Astrocyte of the cerebellum (primary cell): Measurements from ENCODE around the gene SETD1B.
"Not testable (repeated sequence)": the region's sequence is repeated elsewhere in the genome, so short reads cannot be mapped to it uniquely, and the experiment has no call there.

Experiments used
- DNase-seq: peaks from one replicate; pipeline ENCODE4 v3.0.0-alpha.2; 2011; ENCODE audit warnings: low read depth
- H3K4me3 ChIP-seq: 2 replicates; pipeline ENCODE4 v1.5.1; 2011; ENCODE audit warnings: mild to moderate bottlenecking, low read depth, low read length, moderate library complexity
- in situ Hi-C: cut with HindIII; loops from 2 replicates; pipeline ENCODE4 v1.10.0; 2017; ENCODE audit warnings: low sequenced_read_pairs
- TF ChIP-seq, protein P1 (sequence below): IDR thresholded peaks from 2 replicates; pipeline ENCODE4 v1.5.1; 2012; ENCODE audit warnings: low read length, low read depth, moderate library complexity, mild to moderate bottlenecking; ENCODE audit errors: missing control alignments

SETD1B gene

DNA sequence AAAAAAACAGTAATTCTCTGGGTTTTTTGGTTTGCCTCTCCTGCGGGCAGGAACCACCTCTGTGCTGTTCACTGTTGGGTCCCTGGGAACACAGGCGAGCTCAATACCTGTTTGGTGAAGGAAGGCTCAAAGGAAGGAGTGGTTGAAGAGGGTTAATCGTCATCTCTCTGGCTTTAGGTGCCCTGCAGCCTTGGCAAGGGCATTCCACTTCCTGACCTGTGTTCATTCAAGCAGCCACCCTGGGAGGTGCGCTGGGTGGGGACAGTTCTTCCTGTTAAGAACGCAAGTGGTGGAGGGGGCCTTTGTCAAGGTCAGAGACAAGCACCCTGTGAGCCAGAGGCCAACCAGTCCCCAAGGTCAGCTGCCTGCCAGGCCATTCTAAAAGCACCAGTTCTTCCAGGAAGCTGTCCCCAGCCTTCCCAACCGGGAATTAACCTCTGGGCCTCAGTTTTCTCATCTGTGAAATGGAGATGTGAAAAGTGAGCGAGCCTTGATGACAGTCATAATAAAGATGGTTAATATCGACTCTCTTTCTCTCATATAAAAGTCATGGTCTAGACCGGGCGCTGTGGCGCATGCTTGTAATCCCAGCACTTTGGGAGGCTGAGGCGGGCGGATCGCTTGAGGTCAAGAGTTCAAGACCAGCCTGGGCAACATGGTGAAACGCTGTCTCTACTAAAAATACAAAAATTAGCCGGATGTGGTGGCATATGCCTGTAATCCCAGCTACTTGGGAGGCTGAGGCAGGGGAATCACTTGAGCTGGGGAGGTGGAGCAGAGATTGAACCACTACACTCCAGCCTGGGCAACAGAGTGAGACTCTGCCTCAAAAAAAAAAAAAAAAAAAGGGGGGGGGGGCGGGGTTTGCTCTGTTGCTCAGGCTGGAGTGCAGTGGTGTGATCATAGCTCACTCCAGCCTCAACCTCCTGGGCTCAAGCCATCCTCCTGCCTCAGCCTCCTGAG, 16.5 kb upstream of the SETD1B start:
- TF ChIP-seq, protein P1, sequence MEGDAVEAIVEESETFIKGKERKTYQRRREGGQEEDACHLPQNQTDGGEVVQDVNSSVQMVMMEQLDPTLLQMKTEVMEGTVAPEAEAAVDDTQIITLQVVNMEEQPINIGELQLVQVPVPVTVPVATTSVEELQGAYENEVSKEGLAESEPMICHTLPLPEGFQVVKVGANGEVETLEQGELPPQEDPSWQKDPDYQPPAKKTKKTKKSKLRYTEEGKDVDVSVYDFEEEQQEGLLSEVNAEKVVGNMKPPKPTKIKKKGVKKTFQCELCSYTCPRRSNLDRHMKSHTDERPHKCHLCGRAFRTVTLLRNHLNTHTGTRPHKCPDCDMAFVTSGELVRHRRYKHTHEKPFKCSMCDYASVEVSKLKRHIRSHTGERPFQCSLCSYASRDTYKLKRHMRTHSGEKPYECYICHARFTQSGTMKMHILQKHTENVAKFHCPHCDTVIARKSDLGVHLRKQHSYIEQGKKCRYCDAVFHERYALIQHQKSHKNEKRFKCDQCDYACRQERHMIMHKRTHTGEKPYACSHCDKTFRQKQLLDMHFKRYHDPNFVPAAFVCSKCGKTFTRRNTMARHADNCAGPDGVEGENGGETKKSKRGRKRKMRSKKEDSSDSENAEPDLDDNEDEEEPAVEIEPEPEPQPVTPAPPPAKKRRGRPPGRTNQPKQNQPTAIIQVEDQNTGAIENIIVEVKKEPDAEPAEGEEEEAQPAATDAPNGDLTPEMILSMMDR: no peak
- in situ Hi-C loops: no loop called here
- DNase-seq: no peak
- H3K4me3 ChIP-seq: no peak overlapping the region

DNA sequence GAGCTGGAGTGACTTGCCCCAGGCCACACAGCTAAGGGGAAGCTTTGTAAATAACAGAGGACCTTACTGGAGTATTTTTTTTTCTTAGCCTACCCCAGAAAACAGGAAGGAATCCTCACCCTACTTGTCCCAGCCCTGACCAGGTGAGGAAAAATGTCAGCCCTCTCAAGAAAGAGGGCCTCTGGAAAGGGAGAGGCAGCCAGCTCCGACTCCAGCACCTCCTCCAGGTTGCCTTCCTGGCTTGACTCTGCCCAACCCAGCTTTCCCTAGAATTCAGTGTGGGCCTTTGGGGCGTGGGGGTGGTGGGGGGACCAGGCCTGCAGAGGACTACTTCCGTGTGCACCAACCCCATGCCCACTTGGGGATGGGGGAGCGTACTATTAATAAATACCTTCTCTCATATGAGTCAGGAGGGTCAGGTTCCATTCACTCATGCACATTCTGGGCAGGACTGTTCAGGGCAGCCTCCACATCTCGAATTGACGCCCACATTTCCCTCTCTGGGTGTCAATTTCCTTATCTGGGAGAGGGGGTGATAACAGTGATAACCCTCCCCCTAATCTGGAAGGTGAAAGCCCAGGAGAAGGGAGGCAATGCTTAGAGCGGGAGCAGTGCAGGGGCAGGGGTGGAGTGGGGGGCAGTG, 15.5 kb upstream of the SETD1B start:
- TF ChIP-seq, protein P1: no peak
- in situ Hi-C loops: no loop called here
- no peak overlapping the region for H3K4me3 ChIP-seq
- DNase-seq: no peak

DNA sequence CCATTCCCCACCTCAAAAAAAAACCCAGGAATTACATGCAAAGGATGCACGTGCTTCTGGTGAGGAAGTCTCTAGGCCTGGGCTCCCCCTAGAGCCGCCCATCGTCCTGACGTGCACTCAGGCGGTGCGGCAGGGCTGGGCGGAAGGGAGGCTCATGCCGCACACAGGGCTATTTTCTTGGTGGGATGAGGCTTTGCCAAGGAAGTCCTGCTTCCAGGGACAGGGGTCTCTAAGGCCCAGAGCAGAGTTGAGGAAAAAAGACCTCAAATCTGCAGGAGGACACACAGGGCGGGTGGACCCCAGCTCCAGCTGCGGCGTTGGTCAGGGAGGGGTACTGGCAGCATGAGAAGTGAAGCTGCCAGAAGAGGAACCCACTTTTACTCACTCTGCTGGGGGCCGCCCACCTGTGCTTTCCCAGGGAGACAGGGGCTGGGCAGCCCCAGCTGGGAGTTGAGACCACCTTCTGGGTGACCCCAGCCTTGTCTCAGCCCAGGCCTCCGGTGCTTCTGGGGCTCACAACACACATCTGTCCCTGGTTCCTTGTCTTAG, 14.5 kb upstream of the SETD1B start:
- DNase-seq: no peak
- TF ChIP-seq, protein P1: no peak
- no peak overlapping the region for H3K4me3 ChIP-seq
- in situ Hi-C loops: no loop called here

DNA sequence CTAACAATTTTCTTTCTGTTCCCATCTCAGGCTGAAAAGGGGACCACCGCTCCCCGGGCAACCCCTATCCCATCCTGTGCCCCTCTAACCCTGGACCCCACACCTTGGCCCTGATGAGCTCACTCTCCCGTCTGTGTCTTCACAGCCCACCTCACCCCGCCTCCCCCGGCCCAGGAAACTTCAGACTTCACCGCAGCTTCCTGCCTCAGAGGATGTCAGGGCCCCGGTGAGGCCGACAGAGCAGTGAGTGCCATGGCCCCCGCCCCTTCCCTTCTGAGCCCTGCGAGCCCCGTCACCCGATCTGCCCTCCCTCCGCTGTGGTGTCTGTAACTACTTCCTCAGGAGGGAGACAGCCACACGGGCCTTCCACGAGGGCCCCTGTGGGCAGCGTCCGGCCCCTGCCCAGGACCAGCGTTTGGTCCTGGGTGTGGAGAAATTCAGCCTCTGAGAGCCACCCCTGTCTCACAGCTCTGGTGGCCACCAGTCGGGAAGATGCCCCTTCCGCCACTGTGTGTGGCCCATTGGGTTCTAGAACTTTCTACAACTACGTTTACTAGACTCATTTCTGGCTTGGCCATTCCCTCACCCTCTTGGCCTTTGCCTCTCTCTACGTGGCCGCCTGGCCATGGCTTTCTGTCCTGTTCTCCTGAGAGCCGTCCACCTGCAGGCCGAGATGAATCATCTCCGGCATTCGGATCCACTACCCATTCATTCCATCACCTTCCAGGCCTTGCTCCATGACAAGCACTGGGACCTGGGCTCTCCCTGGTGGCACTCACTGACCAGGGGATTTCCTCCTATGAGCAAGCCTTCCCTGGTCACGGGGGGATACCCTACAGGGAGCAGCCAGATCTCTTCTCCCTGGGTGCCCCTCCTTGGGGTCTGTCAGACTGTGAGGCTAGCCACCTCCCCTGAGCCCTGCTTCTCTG, 13.7 kb upstream of the SETD1B start:
- TF ChIP-seq, protein P1: no peak
- H3K4me3 ChIP-seq: no peak overlapping the region
- in situ Hi-C loops: no loop called here
- no peak for DNase-seq

DNA sequence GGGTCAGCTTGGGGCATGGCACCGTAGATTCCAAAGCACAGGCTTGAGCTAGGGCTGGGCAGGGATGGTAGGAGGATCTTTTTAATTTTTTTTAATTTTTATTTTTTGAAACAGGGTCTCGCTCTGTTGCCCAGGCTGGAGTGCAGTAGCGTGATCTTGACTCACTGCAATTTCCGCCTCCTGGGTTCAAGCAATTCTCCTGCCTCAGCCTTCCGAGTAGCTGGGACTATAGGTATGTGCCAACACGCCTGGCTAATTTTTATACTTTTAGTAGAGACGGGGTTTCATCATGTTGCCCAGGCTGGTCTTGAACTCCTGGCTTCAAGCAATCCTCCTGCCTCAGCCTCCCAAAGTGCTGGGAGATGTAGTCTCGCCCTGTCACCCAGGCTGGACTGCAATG, 13.0 kb upstream of the SETD1B start:
- in situ Hi-C loops, DNase-seq, H3K4me3 ChIP-seq: not testable (repeated sequence)

DNA sequence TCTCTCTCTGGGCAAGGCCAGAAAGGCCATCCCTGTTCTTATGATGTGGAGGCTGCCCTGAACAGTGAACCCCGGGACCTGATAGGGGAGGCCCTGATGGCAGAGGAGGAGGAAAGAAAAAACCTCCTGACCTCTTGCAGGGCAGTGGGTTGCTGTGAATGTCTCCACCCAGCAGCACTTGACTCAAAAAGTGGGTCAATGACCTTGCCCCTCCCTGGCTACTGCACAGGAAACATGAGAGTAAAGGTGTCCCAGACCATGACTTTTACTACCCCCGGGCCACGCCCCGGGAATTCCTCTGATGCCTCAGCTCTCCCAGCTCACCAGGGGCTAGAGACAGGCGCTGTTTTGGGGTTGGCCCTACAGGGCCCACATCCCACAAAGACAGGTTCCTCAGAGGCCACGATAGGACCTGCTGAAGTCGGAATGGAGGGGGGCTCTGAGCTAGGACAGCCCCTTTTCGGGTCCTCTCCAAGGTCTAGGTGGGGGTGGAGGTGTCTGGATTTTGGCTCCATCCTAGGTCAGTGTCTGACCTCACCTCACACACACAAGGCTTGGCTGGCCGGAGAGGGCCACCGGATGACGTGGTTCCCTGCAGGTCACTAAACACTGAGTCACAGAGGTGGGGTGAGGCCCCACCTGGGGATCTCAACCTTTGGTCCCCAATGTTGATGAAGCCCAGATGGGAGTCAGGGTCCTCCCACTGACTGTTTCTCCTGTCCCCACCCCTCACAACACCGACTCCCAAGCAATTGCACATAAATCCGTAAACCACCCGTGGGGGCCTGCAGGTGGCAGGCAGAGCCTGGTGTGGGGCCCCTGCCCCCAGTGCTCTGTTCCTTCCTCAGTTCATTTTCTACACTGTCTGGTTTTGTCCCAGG, 11.9 kb upstream of the SETD1B start:
- no peak overlapping the region for H3K4me3 ChIP-seq
- no peak for DNase-seq
- TF ChIP-seq, protein P1: no peak
- in situ Hi-C loops: no loop called here
